GM19240 (cell line): ENCODE results near the gene PRXL2B.
"Not testable (repeated sequence)": the region's sequence is repeated elsewhere in the genome, so short reads cannot be mapped to it uniquely, and the experiment has no call there.

Experiments used
- DNase-seq: peaks from one replicate; pipeline ENCODE4 v3.0.0; 2011; ENCODE audit warnings: low spot score; ENCODE audit not compliant: insufficient read length

Gene PRXL2B

GRCh38 chr1:2564006-2564814, 22.4 kb upstream of the PRXL2B start:
- DNase-seq, result no peak

GRCh38 chr1:2564815-2565374, 21.7 kb upstream of the PRXL2B start:
- no peak for DNase-seq

GRCh38 chr1:2566101-2567045, 20.2 kb upstream of the PRXL2B start:
- DNase-seq, result no peak

GRCh38 chr1:2567083-2567679, 19.4 kb upstream of the PRXL2B start:
- DNase-seq, result no peak

GRCh38 chr1:2568187-2568816, 18.3 kb upstream of the PRXL2B start:
- not testable (repeated sequence) for DNase-seq

- no peak for DNase-seq
These were observed 17.5 kb upstream of the PRXL2B start for GRCh38 chr1:2569060-2569459.

GRCh38 chr1:2569703-2570102, 16.9 kb upstream of the PRXL2B start:
- DNase-seq, result not testable (repeated sequence)

GRCh38 chr1:2570332-2570731, 16.2 kb upstream of the PRXL2B start:
- DNase-seq, result no peak

- no peak for DNase-seq
These were observed 15.2 kb upstream of the PRXL2B start for GRCh38 chr1:2571348-2571747.

- DNase-seq, result no peak
These were observed 13.2 kb upstream of the PRXL2B start for GRCh38 chr1:2573250-2573920.

- no peak for DNase-seq
These were observed 12.2 kb upstream of the PRXL2B start for GRCh38 chr1:2574350-2574749.

- DNase-seq, result no peak
These were observed 10.5 kb upstream of the PRXL2B start for GRCh38 chr1:2575801-2576663.

GRCh38 chr1:2577565-2578075, 9.0 kb upstream of the PRXL2B start:
- DNase-seq, result not testable (repeated sequence)

- DNase-seq, result no peak
These were observed 7.8 kb upstream of the PRXL2B start for GRCh38 chr1:2578758-2579118.

- no peak for DNase-seq
These were observed 5.9 kb upstream of the PRXL2B start for GRCh38 chr1:2580691-2581090.

GRCh38 chr1:2582391-2582790, 4.2 kb upstream of the PRXL2B start:
- no peak for DNase-seq

GRCh38 chr1:2583331-2583791, 3.2 kb upstream of the PRXL2B start:
- no peak for DNase-seq

GRCh38 chr1:2583871-2584351, 2.7 kb upstream of the PRXL2B start:
- no peak for DNase-seq

- DNase-seq, result no peak
These were observed 1.8 kb upstream of the PRXL2B start for GRCh38 chr1:2584686-2585317.
